GM20431 (cell line): ENCODE measurements around the gene R3HDM2.
"Not testable (repeated sequence)": the region's sequence is repeated elsewhere in the genome, so short reads cannot be mapped to it uniquely, and the experiment has no call there.

Experiments
- in situ Hi-C: fragments of 300-500 bp; cut with MseI, MboI; formaldehyde crosslinking; loops from one replicate; pipeline ENCODE4 v1.15.0; 2020; ENCODE audit warnings: low sequenced_read_pairs; ENCODE audit not compliant: unreplicated experiment

R3HDM2 gene

GRCh38 chr12:57343703-57344378, 87.0 kb downstream of the R3HDM2 start:
- in situ Hi-C loops, result no loop called here

GRCh38 chr12:57342207-57342691, 88.6 kb downstream of the R3HDM2 start:
- in situ Hi-C loops, result no loop called here

- in situ Hi-C loops, result no loop called here
Observed at GRCh38 chr12:57341275-57341990, 89.4 kb downstream of the R3HDM2 start.

- in situ Hi-C loops, result no loop called here
Observed at GRCh38 chr12:57340104-57340503, 90.7 kb downstream of the R3HDM2 start.

- in situ Hi-C loops, result not testable (repeated sequence)
Observed at GRCh38 chr12:57336299-57336698, 94.5 kb downstream of the R3HDM2 start.

- in situ Hi-C loops, result no loop called here
Observed at GRCh38 chr12:57334219-57334618, 96.6 kb downstream of the R3HDM2 start.

- in situ Hi-C loops, result no loop called here
Observed at GRCh38 chr12:57332646-57333312, 98.1 kb downstream of the R3HDM2 start.

- in situ Hi-C loops, result no loop called here
Observed at GRCh38 chr12:57330992-57331391, 99.9 kb downstream of the R3HDM2 start.

- in situ Hi-C loops, result no loop called here
Observed at GRCh38 chr12:57329219-57329618, 101.6 kb downstream of the R3HDM2 start.

- in situ Hi-C loops, result no loop called here
Observed at GRCh38 chr12:57325395-57325794, 105.4 kb downstream of the R3HDM2 start.

- in situ Hi-C loops, result no loop called here
Observed at GRCh38 chr12:57323416-57323815, 107.4 kb downstream of the R3HDM2 start.

GRCh38 chr12:57320639-57321038, 110.2 kb downstream of the R3HDM2 start:
- in situ Hi-C loops, result no loop called here

- in situ Hi-C loops, result no loop called here
Observed at GRCh38 chr12:57319678-57320469, 111.0 kb downstream of the R3HDM2 start.

- in situ Hi-C loops, result no loop called here
Observed at GRCh38 chr12:57315681-57316080, 115.2 kb downstream of the R3HDM2 start.

- in situ Hi-C loops, result not testable (repeated sequence)
Observed at GRCh38 chr12:57312287-57312686, 118.6 kb downstream of the R3HDM2 start.

- in situ Hi-C loops, result no loop called here
Observed at GRCh38 chr12:57309420-57309819, 121.4 kb downstream of the R3HDM2 start.

GRCh38 chr12:57300961-57301584, 129.8 kb downstream of the R3HDM2 start:
- in situ Hi-C loops, result no loop called here

GRCh38 chr12:57299514-57300016, 131.3 kb downstream of the R3HDM2 start:
- in situ Hi-C loops, result no loop called here

GRCh38 chr12:57296291-57296690, 134.6 kb downstream of the R3HDM2 start:
- in situ Hi-C loops, result no loop called here

- in situ Hi-C loops, result not testable (repeated sequence)
Observed at GRCh38 chr12:57282073-57282472, 148.8 kb downstream of the R3HDM2 start.
